HCT116 (cell line): ENCODE measurements around the gene FGF8. TPM values are rescaled to one million over a fixed set of nuclear protein-coding genes. Genes with fewer than 3 reads are reported as not detected.

Experiments
- ATAC-seq: fragments of 200-7000 bp; cut with Tn5 transposase; 2 replicates; pipeline ENCODE4 v1.9.1; 2020; ENCODE audit warnings: mild to moderate bottlenecking, moderate library complexity
- BruUV-seq: library from RNA; stranded (reverse); fragments of 400-500 nt; replicated peaks from 2 replicates; lab custom pipeline; 2021; lab: Mats Ljungman, UMichigan
- CTCF ChIA-PET: fragments of 300-600 bp; sonication (Branson Sonifier 250); formaldehyde crosslinking; loops from one replicate; lab custom pipeline; 2021; ENCODE audit warnings: antibody characterized with exemption; lab: Charles Lee
- POLR2A ChIA-PET: fragments of 300-600, 350-600 bp; sonication (Branson Sonifier 250); formaldehyde crosslinking; loops from one replicate; lab custom pipeline; 2021; ENCODE audit warnings: antibody characterized with exemption; lab: Charles Lee
- RAD21 ChIA-PET, 2 experiments: fragments of 300-600 bp; sonication (Branson Sonifier 250); formaldehyde crosslinking; loops; one replicate each; lab custom pipeline; 2023; ENCODE audit warnings: low total read pairs in 2 of 2; ENCODE audit not compliant: uncharacterized antibody in 2 of 2, unreplicated experiment in 2 of 2, low non-redundant PET in 1 of 2; lab: Charles Lee
- DNase-seq: peaks from one replicate; pipeline ENCODE4 v3.0.0-alpha.2; 2010; ENCODE audit warnings: low read depth, low spot score
- H2AFZ ChIP-seq: fragments of 200-600 bp; shearing (Covaris generic), sonication (generic); 2 replicates; pipeline ENCODE4 v1.6.1; 2017; ENCODE audit warnings: low read depth, mixed run types, mixed read lengths, antibody characterized with exemption, low read length; ENCODE audit not compliant: poor library complexity, severe bottlenecking
- H3K27ac ChIP-seq: 2 replicates; pipeline ENCODE4 v1.5.1; 2012; ENCODE audit warnings: low read depth, low read length
- H3K27me3 ChIP-seq: fragments of 200-600 bp; sonication (generic); 2 replicates; pipeline ENCODE4 v1.6.1; 2016; ENCODE audit warnings: mixed run types, low read length, mixed read lengths; ENCODE audit not compliant: insufficient read depth
- H3K36me3 ChIP-seq, 2 experiments: fragments of 200-500 bp in 1 of 2; fragments of 200-600 bp in 1 of 2; sonication (Bioruptor generic) in 1 of 2; sonication (generic) in 1 of 2; 2 replicates each; pipeline versions ENCODE4 v1.5.1 to v1.6.1; 2014 to 2016; ENCODE audit warnings: low read length in 2 of 2, inconsistent platforms in 1 of 2, mixed read lengths in 1 of 2, mixed run types in 1 of 2; ENCODE audit not compliant: insufficient read depth in 2 of 2, control insufficient read depth in 1 of 2
- H3K4me1 ChIP-seq, 2 experiments: fragments of 200-600 bp in 1 of 2; sonication (generic) in 1 of 2; 2 replicates each; pipeline versions ENCODE4 v1.5.1 to v1.6.1; 2012 to 2017; ENCODE audit warnings: low read length in 2 of 2, inconsistent platforms in 1 of 2, mild to moderate bottlenecking in 1 of 2, mixed read lengths in 1 of 2, mixed run types in 1 of 2, moderate library complexity in 1 of 2; ENCODE audit not compliant: insufficient read depth in 2 of 2, control insufficient read depth in 1 of 2
- H3K4me2 ChIP-seq: fragments of 200-600 bp; sonication (generic); 2 replicates; pipeline ENCODE4 v1.6.1; 2017; ENCODE audit warnings: mixed run types, low read length, mixed read lengths
- H3K4me3 ChIP-seq, 2 experiments: fragments of 200-600 bp in 1 of 2; sonication (generic) in 1 of 2; replicated peaks in 1 of 2; 2 replicates each; pipeline ENCODE4 v1.5.1; 2011 to 2016; ENCODE audit warnings: low read length in 2 of 2, control low read depth in 1 of 2, low read depth in 1 of 2, mild to moderate bottlenecking in 1 of 2, mixed read lengths in 1 of 2, mixed run types in 1 of 2
- H3K79me2 ChIP-seq: fragments of 200-600 bp; sonication (generic); 2 replicates; pipeline ENCODE4 v1.6.1; 2017; ENCODE audit warnings: mild to moderate bottlenecking, mixed run types, low read length, moderate library complexity, mixed read lengths; ENCODE audit not compliant: insufficient read depth
- H3K9ac ChIP-seq: fragments of 200-600 bp; sonication (generic); 2 replicates; pipeline ENCODE4 v1.6.1; 2016; ENCODE audit warnings: low read length, mixed read lengths
- H3K9me2 ChIP-seq: fragments of 200-600 bp; sonication (generic), shearing (Covaris generic); 2 replicates; pipeline ENCODE4 v1.6.1; 2017; ENCODE audit warnings: mixed run types, mild to moderate bottlenecking, moderate library complexity; ENCODE audit not compliant: insufficient read depth
- H3K9me3 ChIP-seq, 2 experiments: fragments of 200-500 bp in 1 of 2; fragments of 200-600 bp in 1 of 2; sonication (Bioruptor generic) in 1 of 2; sonication (generic) in 1 of 2; 2 replicates each; pipeline ENCODE4 v1.6.1; 2014 to 2017; ENCODE audit warnings: low read length in 2 of 2, mixed read lengths in 2 of 2, inconsistent platforms in 1 of 2, low read depth in 1 of 2, mild to moderate bottlenecking in 1 of 2, mixed run types in 1 of 2, moderate library complexity in 1 of 2; ENCODE audit not compliant: control insufficient read depth in 1 of 2, insufficient read depth in 1 of 2
- H4K20me1 ChIP-seq: fragments of 200-600 bp; sonication (generic), shearing (Covaris generic); 2 replicates; pipeline ENCODE4 v1.6.1; 2017; ENCODE audit warnings: mixed run types, mild to moderate bottlenecking, moderate library complexity; ENCODE audit not compliant: insufficient read depth
- CTCF ChIP-seq, 3 experiments: fragments of 200-600 bp in 1 of 3; sonication (generic) in 1 of 3; IDR thresholded peaks in 2 of 3; conservative IDR thresholded peaks in 1 of 3; 2 replicates each; pipeline ENCODE4 v1.5.1; 2012 to 2017; ENCODE audit warnings: low read depth in 2 of 3, low read length in 2 of 3, antibody characterized with exemption in 1 of 3, borderline replicate concordance in 1 of 3, control low read depth in 1 of 3, mild to moderate bottlenecking in 1 of 3, mixed read lengths in 1 of 3, mixed run types in 1 of 3, moderate library complexity in 1 of 3; ENCODE audit not compliant: insufficient read depth in 1 of 3
- EGR1 ChIP-seq: IDR thresholded peaks from 2 replicates; pipeline ENCODE4 v1.6.1; 2012; ENCODE audit warnings: low read depth
- ELF1 ChIP-seq: IDR thresholded peaks from 2 replicates; pipeline ENCODE4 v1.6.1; 2012; ENCODE audit warnings: low read depth, borderline replicate concordance
- SRF ChIP-seq: IDR thresholded peaks from 2 replicates; pipeline ENCODE4 v1.6.1; 2012; ENCODE audit warnings: low read depth
- intact Hi-C: fragments of 100-400 bp; cut with micrococcal nuclease; formaldehyde crosslinking; loops from 2 replicates; pipeline ENCODE4 v1.10.0; 2022
- total RNA-seq: library from RNA; stranded (reverse); gene quantifications from one replicate; pipeline ENCODE4 v1.2.1, GENCODE V29; 2021; ENCODE audit not compliant: unreplicated experiment

The FGF8 gene
- total RNA-seq, 1 experiment from 2014 or later: 2.7 TPM

- H3K9ac ChIP-seq: no peak overlapping the region
- peaks cover 19 to 36% of the 10 kb centered on the region in 2 experiments for H3K4me1 ChIP-seq
- DNase-seq (no peak), ATAC-seq (no peak)
- no TSS peak for BruUV-seq
- TF ChIP-seq ELF1 (no peak), CTCF (IDR thresholded peaks at IDR 0.05 in 2 of 3, conservative IDR thresholded peaks at IDR 0.05 in 1 of 3; ENCODE audit: borderline replicate concordance in 1 of 3, insufficient read depth in 1 of 3, low read depth in 2 of 3, low read length in 2 of 3) (no peak), SRF (no peak), EGR1 (no peak)
- H3K4me3 ChIP-seq: no peak overlapping the region
- no peak overlapping the region for H3K4me2 ChIP-seq
- intact Hi-C loops: no loop called here
- no peaks in the 10 kb centered on the region for H3K9me3 ChIP-seq
- H3K9me2 ChIP-seq: no peaks in the 10 kb centered on the region
- H3K79me2 ChIP-seq: peaks cover 44% of the 10 kb centered on the region
- peaks cover 3% of the 10 kb centered on the region; the same call in 1 of the 2 replicates for H4K20me1 ChIP-seq
- peaks cover 0 to 28% of the 10 kb centered on the region in 2 experiments; a peak in 1 of 4 replicates for H3K36me3 ChIP-seq
- ChIA-PET RAD21 (interaction anchor here in 1 of 2 experiments (0.7 kb wide), 1 partner anchor 565 kb away, joined by 3 read pairs; no protein-coding TSS in a partner anchor), POLR2A (no interaction called here), CTCF (interaction anchor here (1.0 to 1.2 kb wide), 2 partner anchors 176 to 760 kb away, joined by 3 to 7 read pairs; no protein-coding TSS in a partner anchor)
- H3K27me3 ChIP-seq: no peaks in the 10 kb centered on the region
- H2AFZ ChIP-seq: no peak overlapping the region
- H3K27ac ChIP-seq: peak overlapping the region; percentile 66; the same call in 1 of the 2 replicates
These were observed 3.0 kb upstream of the FGF8 start for GRCh38 chr10:101778781-101779543.
